ENCODE data around the gene ROR1. TPM values are rescaled to one million over a fixed set of nuclear protein-coding genes. Genes with fewer than 3 reads are reported as not detected.

ROR1 gene
- total and polyA plus RNA-seq, 9 donors: 7.2 to 22.4 (median 11.4) TPM

DNA sequence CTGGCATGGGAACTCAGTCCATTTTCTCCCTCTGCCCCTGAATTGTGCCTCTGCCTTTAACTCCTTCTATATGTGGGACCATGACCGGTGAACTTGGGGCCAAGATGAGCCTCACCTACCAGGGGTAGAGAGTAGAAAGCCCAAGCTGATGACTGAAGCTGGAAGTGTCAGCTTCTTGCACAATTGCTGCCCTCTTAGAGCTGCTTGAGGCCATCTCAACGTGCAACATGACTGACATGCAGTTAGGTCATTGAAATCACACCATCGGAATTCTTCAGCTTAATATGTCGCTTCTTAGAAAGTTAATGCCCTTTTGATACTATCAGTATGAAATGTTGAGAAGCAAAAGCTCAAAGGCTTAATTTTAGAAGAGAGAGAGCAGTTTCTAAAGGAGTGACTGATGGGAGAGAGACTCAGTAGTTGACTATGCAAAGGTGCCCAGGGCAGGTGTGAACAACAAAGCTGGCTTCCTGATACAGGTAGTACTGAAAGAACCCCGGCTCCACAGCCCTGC lies 340.3 kb downstream of the ROR1 start:
- no peak for DNase-seq
- Histone ChIP-seq H3K4me1 (ENCODE audit: control insufficient read depth, insufficient read depth, low read length) (no peaks in the 10 kb centered on the region), H3K36me3 (ENCODE audit: control insufficient read depth, insufficient read depth, low read length) (no peaks in the 10 kb centered on the region), H3K27ac (ENCODE audit: low read length) (no peak overlapping the region), H3K27me3 (ENCODE audit: control insufficient read depth, insufficient read depth, low read length) (no peaks in the 10 kb centered on the region), H3K4me3 (ENCODE audit: low read length) (no peak overlapping the region), H3K9me3 (replicated peaks; ENCODE audit: control insufficient read depth, low read depth, low read length) (no peaks in the 10 kb centered on the region)
- whole genome bisulfite sequencing (ENCODE audit: insufficient coverage): 74% methylated on average over 3 of the region's 5 CpGs

DNA sequence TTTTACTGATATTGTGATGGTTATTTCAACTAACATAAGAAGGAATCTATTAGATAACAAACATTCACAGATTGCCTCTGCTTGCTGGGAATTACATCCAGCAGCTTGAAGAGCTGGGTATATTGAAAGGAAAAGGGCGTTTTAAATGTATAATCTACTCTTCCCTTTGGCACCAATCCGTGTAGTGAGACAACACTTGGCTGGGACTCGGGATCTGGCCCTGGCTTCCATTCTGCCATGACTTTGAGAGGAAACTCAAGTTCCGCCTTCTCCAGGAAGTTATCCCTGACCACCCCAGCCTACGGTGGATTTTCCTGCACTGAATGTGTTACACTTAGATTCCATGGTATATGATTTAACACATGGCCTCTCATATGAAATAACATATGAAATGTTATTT lies 342.7 kb downstream of the ROR1 start:
- no peaks in the 10 kb centered on the region for H3K4me1 ChIP-seq (ENCODE audit: control insufficient read depth, insufficient read depth, low read length)
- no peaks in the 10 kb centered on the region for H3K9me3 ChIP-seq (replicated peaks; ENCODE audit: control insufficient read depth, low read depth, low read length)
- peak; percentile 54 for DNase-seq
- no peak overlapping the region for H3K4me3 ChIP-seq (ENCODE audit: low read length)
- H3K36me3 ChIP-seq (ENCODE audit: control insufficient read depth, insufficient read depth, low read length): no peaks in the 10 kb centered on the region
- H3K27ac ChIP-seq (ENCODE audit: low read length): no peak overlapping the region
- no peaks in the 10 kb centered on the region for H3K27me3 ChIP-seq (ENCODE audit: control insufficient read depth, insufficient read depth, low read length)
- WGBS (ENCODE audit: insufficient coverage): 0% methylated on average over 2 of the region's 5 CpGs

DNA sequence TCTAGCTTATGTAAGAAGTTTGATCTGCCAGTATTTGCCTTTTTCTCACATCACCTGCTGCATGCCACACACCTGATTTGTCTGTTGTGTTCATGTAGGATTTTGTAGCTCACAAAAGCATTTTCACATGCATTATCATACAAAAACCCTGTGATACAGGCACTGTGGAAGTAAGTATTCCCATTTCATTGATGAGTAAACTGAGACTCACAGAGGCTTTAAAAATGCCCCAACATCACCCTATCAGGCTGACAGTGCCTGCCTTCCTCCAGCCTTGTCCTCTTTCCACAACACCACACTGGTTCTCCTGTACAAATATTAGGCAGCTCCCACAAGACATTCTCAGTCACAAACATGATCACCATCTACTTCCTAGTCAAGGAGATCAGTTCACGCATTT lies 343.7 kb downstream of the ROR1 start:
- no peak overlapping the region for H3K27ac ChIP-seq (ENCODE audit: low read length)
- no peaks in the 10 kb centered on the region for H3K36me3 ChIP-seq (ENCODE audit: control insufficient read depth, insufficient read depth, low read length)
- no peak for DNase-seq
- H3K27me3 ChIP-seq (ENCODE audit: control insufficient read depth, insufficient read depth, low read length): no peaks in the 10 kb centered on the region
- H3K4me3 ChIP-seq (ENCODE audit: low read length): no peak overlapping the region
- 60% methylated on average over 1 of the region's 1 CpG for WGBS (ENCODE audit: insufficient coverage)
- H3K4me1 ChIP-seq (ENCODE audit: control insufficient read depth, insufficient read depth, low read length): no peaks in the 10 kb centered on the region
- H3K9me3 ChIP-seq (replicated peaks; ENCODE audit: control insufficient read depth, low read depth, low read length): no peaks in the 10 kb centered on the region

DNA sequence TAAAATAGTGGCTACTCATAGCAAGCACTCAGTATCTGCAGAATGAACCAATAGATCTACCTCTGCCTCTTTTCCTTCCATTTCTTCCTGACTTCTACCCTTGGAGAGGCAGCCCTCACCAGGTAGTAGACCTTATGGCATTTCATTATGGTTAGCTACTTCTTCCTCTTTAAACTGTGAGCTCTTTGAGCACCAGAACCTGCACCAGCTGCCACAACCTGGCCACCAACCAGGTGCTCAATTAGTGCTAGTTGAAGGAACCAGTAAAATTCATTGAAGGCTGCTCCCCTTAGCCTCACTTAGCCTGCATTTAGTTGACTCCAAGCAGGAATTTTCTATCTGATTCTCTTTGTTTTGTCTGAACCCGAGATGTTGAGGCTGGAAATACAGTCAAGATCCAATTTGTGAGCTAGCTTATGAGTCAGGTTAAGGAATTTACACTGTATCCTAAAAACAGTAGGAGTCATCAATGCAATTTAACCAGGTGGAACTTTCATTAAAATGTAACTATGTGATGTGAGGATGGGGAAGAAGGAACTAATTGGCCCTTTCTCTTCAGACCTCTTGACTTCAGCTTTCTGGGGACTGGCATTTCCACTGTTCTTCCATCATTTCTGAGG lies 348.1 kb downstream of the ROR1 start:
- WGBS (ENCODE audit: insufficient coverage): no CpG with 5 or more reads among the region's 1 CpG

DNA sequence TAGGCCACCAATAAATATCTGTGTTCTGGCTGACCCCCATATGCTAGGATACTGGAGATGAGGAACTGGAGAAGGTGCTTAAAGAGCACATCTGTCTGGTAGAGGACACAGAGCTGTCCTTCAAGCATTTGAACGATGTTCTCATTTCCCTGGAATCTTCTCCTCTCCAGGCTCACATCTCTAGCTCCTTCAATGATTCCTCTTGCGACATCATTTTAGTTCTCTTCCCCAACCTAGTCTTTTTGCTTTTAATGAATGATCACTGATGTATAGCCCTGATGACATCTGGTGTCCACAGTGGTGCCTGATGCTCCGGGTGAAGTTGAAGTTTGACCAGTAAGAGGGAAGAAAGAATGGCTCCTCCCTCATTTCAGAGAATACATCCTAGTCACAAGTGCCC lies 348.8 kb downstream of the ROR1 start:
- no peak for DNase-seq
- 100% methylated on average over 1 of the region's 3 CpGs for WGBS (ENCODE audit: insufficient coverage)
- Histone ChIP-seq H3K4me1 (ENCODE audit: control insufficient read depth, insufficient read depth, low read length) (no peaks in the 10 kb centered on the region), H3K4me3 (ENCODE audit: low read length) (no peak overlapping the region), H3K9me3 (replicated peaks; ENCODE audit: control insufficient read depth, low read depth, low read length) (no peaks in the 10 kb centered on the region), H3K36me3 (ENCODE audit: control insufficient read depth, insufficient read depth, low read length) (no peaks in the 10 kb centered on the region), H3K27ac (ENCODE audit: low read length) (no peak overlapping the region), H3K27me3 (ENCODE audit: control insufficient read depth, insufficient read depth, low read length) (no peaks in the 10 kb centered on the region)

More for the DNA sequence above, 348.1 kb downstream of the ROR1 start:
- DNase-seq: no peak
- no peaks in the 10 kb centered on the region for H3K9me3 ChIP-seq (replicated peaks; ENCODE audit: control insufficient read depth, low read depth, low read length)
- H3K27ac ChIP-seq (ENCODE audit: low read length): no peak overlapping the region
- no peaks in the 10 kb centered on the region for H3K4me1 ChIP-seq (ENCODE audit: control insufficient read depth, insufficient read depth, low read length)
- H3K36me3 ChIP-seq (ENCODE audit: control insufficient read depth, insufficient read depth, low read length): no peaks in the 10 kb centered on the region
- no peaks in the 10 kb centered on the region for H3K27me3 ChIP-seq (ENCODE audit: control insufficient read depth, insufficient read depth, low read length)
- no peak overlapping the region for H3K4me3 ChIP-seq (ENCODE audit: low read length)

DNA sequence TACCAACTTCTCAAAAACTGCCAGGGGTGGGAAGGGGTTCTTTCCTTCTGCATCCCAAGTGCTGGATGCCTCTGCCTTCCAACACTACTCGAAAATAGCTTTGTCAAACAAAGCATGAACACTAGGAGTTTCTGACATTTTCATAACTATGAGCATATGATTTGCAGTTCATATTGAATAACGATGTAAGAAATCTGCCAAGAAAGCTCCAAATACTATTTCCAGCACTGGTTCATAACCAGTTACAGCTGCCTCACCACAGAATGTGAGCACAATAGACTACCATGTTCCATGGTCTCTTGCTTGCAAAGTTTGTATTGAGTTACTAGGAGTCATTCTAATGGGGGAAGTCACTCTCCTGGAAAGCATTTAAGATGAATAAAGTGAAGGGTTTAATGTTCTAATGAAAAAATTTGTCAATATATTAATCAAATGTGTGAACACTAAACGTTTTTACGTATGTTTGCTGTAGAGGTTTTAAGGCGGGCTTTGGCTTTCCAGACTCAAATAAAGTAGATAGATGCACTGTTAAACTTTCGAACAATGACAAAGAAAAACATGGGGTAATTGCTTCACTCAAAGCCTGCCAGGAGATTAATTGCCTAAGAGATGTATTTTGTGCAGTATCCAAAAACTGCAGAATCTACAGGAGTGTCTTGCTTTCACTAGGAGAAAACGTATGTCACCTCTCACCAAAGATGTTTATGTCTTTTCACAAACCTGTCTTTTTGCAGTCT lies 351.1 kb downstream of the ROR1 start:
- Histone ChIP-seq H3K4me3 (ENCODE audit: low read length) (no peak overlapping the region), H3K4me1 (ENCODE audit: control insufficient read depth, insufficient read depth, low read length) (no peaks in the 10 kb centered on the region), H3K9me3 (replicated peaks; ENCODE audit: control insufficient read depth, low read depth, low read length) (no peaks in the 10 kb centered on the region), H3K36me3 (ENCODE audit: control insufficient read depth, insufficient read depth, low read length) (no peaks in the 10 kb centered on the region), H3K27ac (ENCODE audit: low read length) (no peak overlapping the region), H3K27me3 (ENCODE audit: control insufficient read depth, insufficient read depth, low read length) (no peaks in the 10 kb centered on the region)
- peak; percentile 63 for DNase-seq
- 60% methylated on average over 1 of the region's 7 CpGs for WGBS (ENCODE audit: insufficient coverage)

DNA sequence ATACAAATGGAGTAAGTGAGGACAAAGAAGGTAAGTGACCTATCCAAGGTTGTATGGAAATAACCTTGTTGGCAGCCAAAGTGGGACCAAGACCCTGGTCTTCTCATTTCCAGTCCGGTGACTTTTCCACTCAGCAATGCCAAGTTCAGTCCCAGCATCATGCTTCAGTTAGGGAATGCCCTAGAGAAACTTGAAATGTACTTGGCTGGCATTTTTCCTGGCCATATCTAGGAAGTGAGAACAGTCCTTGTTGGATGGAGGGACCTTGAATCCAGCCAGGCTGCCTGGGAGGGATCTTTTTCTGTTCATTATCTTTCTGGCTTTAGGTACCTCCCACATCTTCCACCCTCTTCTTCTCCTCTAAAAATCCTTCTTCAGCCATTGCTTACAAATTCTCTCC lies 352.8 kb downstream of the ROR1 start:
- Histone ChIP-seq H3K27ac (ENCODE audit: low read length) (no peak overlapping the region), H3K27me3 (ENCODE audit: control insufficient read depth, insufficient read depth, low read length) (no peaks in the 10 kb centered on the region), H3K9me3 (replicated peaks; ENCODE audit: control insufficient read depth, low read depth, low read length) (no peaks in the 10 kb centered on the region), H3K36me3 (ENCODE audit: control insufficient read depth, insufficient read depth, low read length) (no peaks in the 10 kb centered on the region), H3K4me3 (ENCODE audit: low read length) (no peak overlapping the region), H3K4me1 (ENCODE audit: control insufficient read depth, insufficient read depth, low read length) (no peaks in the 10 kb centered on the region)
- 86% methylated on average over 1 of the region's 1 CpG for WGBS (ENCODE audit: insufficient coverage)
- no peak for DNase-seq

DNA sequence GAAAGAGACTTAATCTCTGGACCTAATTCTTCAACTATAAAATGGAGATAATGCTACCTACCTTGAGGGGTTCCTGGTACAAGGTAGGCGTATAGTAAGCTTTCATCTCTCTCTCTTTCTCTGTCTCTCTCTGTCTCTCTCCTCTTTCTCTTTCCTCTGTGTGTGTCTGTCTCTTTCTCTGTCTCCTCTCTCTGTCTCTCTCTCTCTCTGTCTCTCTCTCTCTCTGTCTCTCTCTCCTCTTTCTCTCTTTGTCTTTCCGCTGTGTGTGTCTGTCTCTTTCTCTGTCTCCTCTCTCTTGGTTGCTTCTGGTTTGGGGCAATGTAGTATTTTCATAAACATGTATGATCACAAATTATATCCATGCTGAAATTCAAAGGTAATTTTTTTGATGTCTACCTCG lies 353.5 kb downstream of the ROR1 start:
- no peak for DNase-seq
- H3K36me3 ChIP-seq (ENCODE audit: control insufficient read depth, insufficient read depth, low read length): no peaks in the 10 kb centered on the region
- H3K27me3 ChIP-seq (ENCODE audit: control insufficient read depth, insufficient read depth, low read length): no peaks in the 10 kb centered on the region
- WGBS (ENCODE audit: insufficient coverage): 100% methylated on average over 1 of the region's 3 CpGs
- no peak overlapping the region for H3K4me3 ChIP-seq (ENCODE audit: low read length)
- H3K4me1 ChIP-seq (ENCODE audit: control insufficient read depth, insufficient read depth, low read length): no peaks in the 10 kb centered on the region
- no peak overlapping the region for H3K27ac ChIP-seq (ENCODE audit: low read length)
- H3K9me3 ChIP-seq (replicated peaks; ENCODE audit: control insufficient read depth, low read depth, low read length): no peaks in the 10 kb centered on the region

DNA sequence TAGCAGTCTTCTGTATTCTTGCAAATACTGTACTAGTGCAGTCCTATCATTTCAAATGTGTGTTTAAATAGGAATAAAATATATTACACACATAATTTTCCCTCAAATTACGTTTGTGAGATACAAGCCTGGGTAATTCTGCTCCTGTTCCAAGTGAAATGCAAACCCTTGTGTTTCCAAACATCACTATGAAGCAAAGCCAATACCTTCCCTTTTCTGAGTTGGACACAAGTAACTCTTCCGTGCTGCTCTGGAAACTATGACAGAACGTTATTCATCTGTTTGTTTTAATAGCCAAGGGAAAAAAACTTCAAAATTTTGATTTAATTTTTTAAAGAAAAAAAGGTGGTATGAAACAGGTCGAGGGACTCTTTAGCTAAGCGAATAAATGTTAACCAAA lies 355.9 kb downstream of the ROR1 start:
- Histone ChIP-seq H3K36me3 (ENCODE audit: control insufficient read depth, insufficient read depth, low read length) (no peaks in the 10 kb centered on the region), H3K4me1 (ENCODE audit: control insufficient read depth, insufficient read depth, low read length) (no peaks in the 10 kb centered on the region), H3K9me3 (replicated peaks; ENCODE audit: control insufficient read depth, low read depth, low read length) (no peaks in the 10 kb centered on the region), H3K4me3 (ENCODE audit: low read length) (no peak overlapping the region), H3K27ac (ENCODE audit: low read length) (no peak overlapping the region), H3K27me3 (ENCODE audit: control insufficient read depth, insufficient read depth, low read length) (peaks cover 2% of the 10 kb centered on the region)
- no CpG with 5 or more reads among the region's 5 CpGs for WGBS (ENCODE audit: insufficient coverage)
- DNase-seq: peak; percentile 89

DNA sequence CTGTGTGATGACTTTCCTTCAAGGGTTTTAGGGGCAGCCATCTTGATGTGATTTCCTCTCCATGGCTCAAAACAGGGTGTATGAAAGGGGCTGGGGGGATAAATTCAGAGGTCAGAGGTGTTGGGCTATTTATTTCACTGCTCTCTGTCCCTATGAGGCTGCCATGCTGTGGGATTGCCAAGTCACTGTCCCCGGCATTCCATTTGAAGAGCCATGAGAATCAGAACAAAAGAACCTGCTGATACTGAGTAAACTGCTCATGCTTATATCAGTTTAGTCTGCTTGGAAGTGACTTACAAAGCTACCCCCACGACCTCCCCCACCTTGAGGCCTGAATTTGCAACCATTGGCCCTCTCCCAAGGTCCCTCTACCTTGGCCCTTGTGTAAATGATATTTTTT lies 357.3 kb downstream of the ROR1 start:
- H3K27me3 ChIP-seq (ENCODE audit: control insufficient read depth, insufficient read depth, low read length): peaks cover 2% of the 10 kb centered on the region
- H3K36me3 ChIP-seq (ENCODE audit: control insufficient read depth, insufficient read depth, low read length): no peaks in the 10 kb centered on the region
- H3K4me3 ChIP-seq (ENCODE audit: low read length): no peak overlapping the region
- no peak for DNase-seq
- H3K27ac ChIP-seq (ENCODE audit: low read length): no peak overlapping the region
- H3K4me1 ChIP-seq (ENCODE audit: control insufficient read depth, insufficient read depth, low read length): no peaks in the 10 kb centered on the region
- no CpG with 5 or more reads among the region's 2 CpGs for WGBS (ENCODE audit: insufficient coverage)
- no peaks in the 10 kb centered on the region for H3K9me3 ChIP-seq (replicated peaks; ENCODE audit: control insufficient read depth, low read depth, low read length)
